ENCODE data around the gene CEMP1.
A peak's percentile ranks its signal among the peaks of the same experiment; 100 is the strongest.

The CEMP1 gene

DNA sequence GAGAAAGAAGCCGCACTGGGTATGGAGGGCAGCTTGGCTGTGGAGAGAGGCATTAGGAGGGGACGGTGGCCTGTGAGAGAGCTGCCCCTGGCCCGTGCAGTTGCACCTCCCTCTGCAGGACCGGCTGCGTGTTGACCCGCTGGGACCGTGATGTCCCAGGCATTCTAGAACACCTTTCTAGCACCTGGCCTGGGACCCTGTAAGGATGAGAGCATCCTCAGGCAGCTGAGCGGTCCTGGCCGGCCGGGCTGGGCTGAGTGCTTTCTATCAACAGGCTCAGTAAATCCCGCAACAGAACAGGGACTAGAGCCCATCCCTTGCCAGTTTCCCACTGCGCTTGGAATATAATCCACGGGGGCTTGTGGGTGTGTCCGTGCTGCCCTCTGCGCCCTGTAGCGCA is 41.6 kb downstream of the CEMP1 start:
- no peaks in the 10 kb centered on the region for H3K27me3 ChIP-seq (ENCODE audit: low read depth, low read length)
- peaks cover 20% of the 10 kb centered on the region for H3K4me1 ChIP-seq (ENCODE audit: low read length)
- no peaks in the 10 kb centered on the region for H3K36me3 ChIP-seq (replicated peaks; ENCODE audit: low read depth, low read length)
- no peak overlapping the region for H3K4me2 ChIP-seq (ENCODE audit: low read length)
- no peak overlapping the region for H2AFZ ChIP-seq (ENCODE audit: low read depth, low read length)
- no peak overlapping the region for H3K27ac ChIP-seq (ENCODE audit: low read length)
- 0 out of 2 replicates have a peak, but pooled peaks cover 5% of the 10 kb centered on the region for H3K79me2 ChIP-seq (ENCODE audit: low read length)
- no peaks in the 10 kb centered on the region for H3K9me3 ChIP-seq (ENCODE audit: insufficient read depth, low read length)
- TF ChIP-seq EZH2phosphoT487 (IDR thresholded peaks at IDR 0.05; ENCODE audit: low read depth) (no peak), CTCF (IDR thresholded peaks at IDR 0.05; ENCODE audit: low read depth, low read length) (no peak)
- H4K20me1 ChIP-seq (ENCODE audit: insufficient read depth, low read length) = no peaks in the 10 kb centered on the region
- H3K9ac ChIP-seq (ENCODE audit: low read length) = no peak overlapping the region
- H3K4me3 ChIP-seq (ENCODE audit: low read length) = no peak overlapping the region

DNA sequence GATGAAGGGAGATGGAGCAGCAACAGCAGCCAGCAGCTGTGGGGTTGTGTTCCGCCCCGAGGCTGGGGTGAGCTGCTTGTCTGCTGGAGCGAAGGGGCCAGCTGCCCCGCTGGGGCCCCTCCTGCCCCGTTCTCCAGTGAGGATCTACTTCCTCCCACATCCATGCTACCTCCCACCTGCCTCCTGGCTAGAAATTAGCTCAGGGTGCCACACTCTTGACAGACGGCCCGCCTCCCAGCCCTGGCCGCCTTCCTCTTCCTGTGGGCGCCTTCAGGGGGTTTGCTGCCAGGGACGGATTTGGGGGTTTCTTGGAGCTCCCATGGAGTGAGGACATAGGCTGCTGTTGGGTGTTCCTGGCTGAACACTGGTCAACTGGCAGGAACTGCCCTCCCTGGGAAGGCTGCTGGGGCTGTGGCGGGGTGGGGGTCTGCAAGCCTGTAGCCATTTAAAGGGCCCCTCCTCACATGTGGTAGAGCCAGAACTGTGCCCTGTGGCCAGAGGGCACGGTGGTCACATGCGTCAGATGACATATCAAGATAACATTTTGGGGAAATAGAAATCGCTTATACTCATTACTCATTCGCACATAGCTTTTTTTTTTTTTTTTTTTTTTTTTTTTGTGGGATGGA is 43.2 kb downstream of the CEMP1 start:
- H3K9me3 ChIP-seq (ENCODE audit: insufficient read depth, low read length) = no peaks in the 10 kb centered on the region
- peak overlapping the region; percentile 99 for H3K4me2 ChIP-seq (ENCODE audit: low read length)
- H3K27ac ChIP-seq (ENCODE audit: low read length) = 0 out of 2 replicates have a peak overlapping the region, but pooled peaks have one; percentile 35
- H3K4me3 ChIP-seq (ENCODE audit: low read length) = peak overlapping the region; percentile 75
- H2AFZ ChIP-seq (ENCODE audit: low read depth, low read length) = peak overlapping the region; percentile 84; the same call in 1 of the 2 replicates
- peak overlapping the region; percentile 63 for H3K9ac ChIP-seq (ENCODE audit: low read length)
- peaks cover 20% of the 10 kb centered on the region for H3K4me1 ChIP-seq (ENCODE audit: low read length)
- 0 out of 2 replicates have a peak, but pooled peaks cover 5% of the 10 kb centered on the region for H3K79me2 ChIP-seq (ENCODE audit: low read length)
- TF ChIP-seq CTCF (IDR thresholded peaks at IDR 0.05; ENCODE audit: low read depth, low read length) (no peak), EZH2phosphoT487 (IDR thresholded peaks at IDR 0.05; ENCODE audit: low read depth) (no peak)
- no peaks in the 10 kb centered on the region for H3K27me3 ChIP-seq (ENCODE audit: low read depth, low read length)
- no peaks in the 10 kb centered on the region for H4K20me1 ChIP-seq (ENCODE audit: insufficient read depth, low read length)
- no peaks in the 10 kb centered on the region for H3K36me3 ChIP-seq (replicated peaks; ENCODE audit: low read depth, low read length)

DNA sequence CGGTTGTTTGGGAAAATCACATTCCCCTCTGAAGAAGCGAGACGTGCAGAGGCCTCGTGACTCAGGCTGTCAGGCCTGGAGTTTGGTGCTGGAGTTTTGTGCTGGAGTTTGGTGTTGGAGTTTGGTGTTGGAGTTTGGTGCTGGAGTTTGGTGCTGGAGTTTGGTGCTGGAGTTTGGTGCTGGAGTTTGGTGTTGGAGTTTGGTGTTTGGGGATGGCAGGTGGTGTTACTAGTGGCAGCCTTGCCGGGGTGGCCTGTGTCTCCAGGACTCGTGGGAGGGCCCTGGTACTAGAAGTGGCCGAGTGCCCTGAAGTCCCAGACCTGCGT is 43.7 kb downstream of the CEMP1 start:
- peak overlapping the region; percentile 75 for H3K4me3 ChIP-seq (ENCODE audit: low read length)
- H3K79me2 ChIP-seq (ENCODE audit: low read length) = 0 out of 2 replicates have a peak, but pooled peaks cover 5% of the 10 kb centered on the region
- TF ChIP-seq CTCF (IDR thresholded peaks at IDR 0.05; ENCODE audit: low read depth, low read length) (0 out of 2 replicates have a peak, but pooled peaks have one; percentile 1), EZH2phosphoT487 (IDR thresholded peaks at IDR 0.05; ENCODE audit: low read depth) (no peak)
- H3K27ac ChIP-seq (ENCODE audit: low read length) = peak overlapping the region; percentile 35
- H3K36me3 ChIP-seq (replicated peaks; ENCODE audit: low read depth, low read length) = no peaks in the 10 kb centered on the region
- H4K20me1 ChIP-seq (ENCODE audit: insufficient read depth, low read length) = no peaks in the 10 kb centered on the region
- H3K4me1 ChIP-seq (ENCODE audit: low read length) = peaks cover 20% of the 10 kb centered on the region
- no peaks in the 10 kb centered on the region for H3K9me3 ChIP-seq (ENCODE audit: insufficient read depth, low read length)
- peak overlapping the region; percentile 63 for H3K9ac ChIP-seq (ENCODE audit: low read length)
- H3K4me2 ChIP-seq (ENCODE audit: low read length) = peak overlapping the region; percentile 99
- H3K27me3 ChIP-seq (ENCODE audit: low read depth, low read length) = no peaks in the 10 kb centered on the region
- peak overlapping the region; percentile 84 for H2AFZ ChIP-seq (ENCODE audit: low read depth, low read length)

DNA sequence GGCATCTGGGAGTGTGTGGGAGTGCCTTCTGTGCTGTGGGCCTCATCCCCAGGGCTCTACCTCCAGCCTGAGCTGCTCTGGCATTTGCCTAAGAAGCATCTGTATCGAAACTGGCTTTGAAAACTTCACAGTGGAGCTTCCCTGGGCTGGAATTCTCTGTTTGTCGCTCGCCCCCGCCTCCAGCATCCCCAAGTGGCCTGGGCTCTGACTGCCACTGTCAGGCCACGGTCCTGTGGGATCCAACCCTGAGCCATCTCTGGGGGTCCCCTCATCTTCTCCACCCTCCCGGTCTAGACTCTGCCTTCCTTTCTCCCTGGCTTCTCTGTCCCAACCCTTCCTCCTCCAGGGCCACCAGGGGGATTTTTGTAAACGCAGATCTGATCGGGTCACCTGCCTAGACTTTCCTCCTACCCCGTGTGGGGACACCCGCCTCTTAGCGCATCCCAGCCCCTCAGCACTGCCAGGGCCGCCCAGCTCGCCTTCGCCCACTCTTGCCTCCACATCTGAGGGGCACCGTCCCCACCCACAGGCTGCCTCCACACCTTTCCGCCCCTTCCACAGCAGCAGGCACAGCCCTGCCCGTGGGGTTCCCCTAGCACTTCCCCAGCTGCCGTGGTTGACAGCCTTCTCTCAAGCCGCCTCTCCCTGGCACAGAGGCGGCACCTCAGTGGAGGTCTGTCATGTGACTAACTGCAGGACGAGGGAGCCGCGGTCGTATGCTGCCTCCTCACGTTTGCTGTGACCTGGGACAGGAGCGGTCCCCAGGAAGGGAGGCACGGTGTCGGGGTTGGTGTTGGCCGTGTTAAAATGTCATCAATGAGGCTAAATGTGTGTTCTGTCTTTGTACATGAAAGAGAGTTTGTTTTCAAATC is 44.3 kb downstream of the CEMP1 start:
- H4K20me1 ChIP-seq (ENCODE audit: insufficient read depth, low read length) = no peaks in the 10 kb centered on the region
- TF ChIP-seq CTCF (IDR thresholded peaks at IDR 0.05; ENCODE audit: low read depth, low read length) = peak; percentile 75
- TF ChIP-seq EZH2phosphoT487 (IDR thresholded peaks at IDR 0.05; ENCODE audit: low read depth) = no peak
- H2AFZ ChIP-seq (ENCODE audit: low read depth, low read length) = peak overlapping the region; percentile 84
- no peaks in the 10 kb centered on the region for H3K9me3 ChIP-seq (ENCODE audit: insufficient read depth, low read length)
- peak overlapping the region; percentile 75 for H3K4me3 ChIP-seq (ENCODE audit: low read length)
- H3K27me3 ChIP-seq (ENCODE audit: low read depth, low read length) = no peaks in the 10 kb centered on the region
- H3K9ac ChIP-seq (ENCODE audit: low read length) = peak overlapping the region; percentile 63
- no peaks in the 10 kb centered on the region for H3K36me3 ChIP-seq (replicated peaks; ENCODE audit: low read depth, low read length)
- peaks cover 20% of the 10 kb centered on the region for H3K4me1 ChIP-seq (ENCODE audit: low read length)
- 0 out of 2 replicates have a peak, but pooled peaks cover 5% of the 10 kb centered on the region for H3K79me2 ChIP-seq (ENCODE audit: low read length)
- peak overlapping the region; percentile 99 for H3K4me2 ChIP-seq (ENCODE audit: low read length)
- H3K27ac ChIP-seq (ENCODE audit: low read length) = peak overlapping the region; percentile 35
